Measurements from ENCODE around the gene BAIAP2L2. TPM values are rescaled to one million over a fixed set of nuclear protein-coding genes. Genes with fewer than 3 reads are reported as not detected.

Gene BAIAP2L2
- total RNA-seq, 3 donors from 2014 or later (not counting 1 experiment from before 2014, with no cell fraction given), result 0.99 to 1.9 (median 1.2) TPM

DNA sequence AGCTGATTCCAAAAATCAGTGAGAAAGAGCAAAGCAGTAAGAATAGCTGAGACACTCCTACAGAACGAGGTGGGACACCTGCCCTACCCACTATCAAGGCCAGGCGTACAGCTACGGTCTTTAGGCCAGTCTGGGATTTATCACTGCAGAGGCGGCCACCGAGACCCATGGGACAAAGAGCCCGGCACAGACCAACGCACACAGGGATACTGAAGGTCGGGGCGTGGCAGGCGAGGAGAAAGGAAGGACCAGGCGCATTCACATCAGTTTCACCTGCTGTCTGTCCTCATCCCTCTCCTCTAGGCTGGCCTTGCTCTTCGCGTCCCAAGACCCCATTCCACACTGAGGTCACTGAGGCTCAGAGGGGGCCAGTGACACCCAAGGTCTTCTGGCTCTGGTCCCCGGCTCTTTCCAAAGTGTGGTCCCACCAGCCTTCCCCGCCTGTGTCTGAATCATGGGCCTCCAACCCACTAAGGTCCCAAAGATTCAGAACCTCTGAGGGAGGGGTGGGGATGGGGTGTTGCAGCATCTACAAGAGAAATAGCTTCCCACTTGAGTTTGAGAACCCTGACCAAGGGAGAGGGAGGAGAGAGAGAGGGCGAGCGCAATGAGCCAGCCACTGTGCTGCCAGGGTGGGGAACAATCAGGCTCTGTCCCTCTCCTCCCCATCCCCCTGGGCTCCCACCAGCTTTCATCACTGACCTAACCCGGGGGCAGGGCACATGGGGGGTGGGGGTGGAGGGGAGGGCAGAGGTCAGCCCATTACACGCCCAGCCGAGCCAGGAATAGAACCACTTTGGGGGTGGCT is 60.5 kb downstream of the BAIAP2L2 start:
- Histone ChIP-seq H3K36me3 (ENCODE audit: control insufficient read depth, insufficient read depth, low read length) (no peaks in the 10 kb centered on the region), H3K27me3 (ENCODE audit: control insufficient read depth, insufficient read depth, low read length) (no peaks in the 10 kb centered on the region), H3K4me1 (ENCODE audit: control insufficient read depth, insufficient read depth, low read length) (peaks cover 12% of the 10 kb centered on the region), H3K27ac (ENCODE audit: low read length) (no peak overlapping the region), H3K9me3 (ENCODE audit: control insufficient read depth, insufficient read depth, low read length) (no peaks in the 10 kb centered on the region), H3K4me3 (ENCODE audit: low read length) (no peak overlapping the region)
- H3K36me3 Mint-ChIP-seq, result no peaks in the 10 kb centered on the region
- no peak for ATAC-seq
- no peak for DNase-seq
- TF ChIP-seq CTCF (IDR thresholded peaks at IDR 0.05), result no peak
- intact Hi-C loops (cut with micrococcal nuclease), result loop anchor here (5.0 kb wide), 1 partner anchor 632 kb away; the partner anchor contains the start of gene TOMM22
- no peaks in the 10 kb centered on the region for H3K9me3 Mint-ChIP-seq
- peaks cover 0 to 2% of the 10 kb centered on the region in 2 donors for H3K27me3 Mint-ChIP-seq (ENCODE audit: low read depth in 2 of 2)
- peaks cover 7% of the 10 kb centered on the region in 2 donors for H3K4me1 Mint-ChIP-seq
- no peak overlapping the region for H3K27ac Mint-ChIP-seq
- 95% methylated on average over 15 of the region's 20 CpGs for WGBS (ENCODE audit: insufficient coverage)
- H3K4me3 Mint-ChIP-seq, result no peak overlapping the region

DNA sequence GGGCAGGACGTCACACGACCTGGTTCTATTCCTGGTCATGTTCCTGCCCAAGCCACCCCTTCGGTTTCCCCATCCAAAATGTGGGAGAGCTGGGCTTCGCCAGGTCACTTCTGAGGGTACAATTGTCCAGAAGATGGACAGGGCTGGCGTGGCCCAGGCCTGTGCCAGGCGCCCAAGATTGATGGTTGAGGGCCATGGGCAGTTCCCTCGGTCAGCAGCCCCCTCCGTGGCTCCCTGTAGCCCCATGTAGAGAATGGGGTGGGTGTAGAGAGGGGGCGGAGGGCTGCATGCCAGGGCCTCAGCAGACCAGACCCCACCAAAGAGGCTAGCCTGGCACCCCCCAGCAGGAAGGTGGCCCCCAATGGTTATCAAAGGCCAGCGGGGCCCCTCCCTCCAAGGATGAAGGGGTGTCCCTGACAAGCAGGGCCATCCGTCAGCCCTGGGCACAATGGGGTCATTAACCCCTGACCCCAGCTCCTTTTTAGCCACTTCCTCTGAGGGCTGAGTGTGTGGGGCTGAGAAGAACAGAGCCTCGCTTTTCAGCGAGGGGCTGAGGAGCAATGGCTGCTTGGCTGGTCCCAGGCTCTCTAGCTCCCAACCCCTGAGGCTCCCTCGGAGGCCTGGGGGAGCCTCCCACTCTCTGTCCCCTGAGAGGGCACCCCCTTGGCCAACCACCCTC is 64.3 kb downstream of the BAIAP2L2 start:
- ATAC-seq, result no peak
- peaks cover 9 to 12% of the 10 kb centered on the region in 2 donors for H3K4me1 Mint-ChIP-seq
- H3K4me1 ChIP-seq (ENCODE audit: control insufficient read depth, insufficient read depth, low read length), result peaks cover 11% of the 10 kb centered on the region
- H3K4me3 ChIP-seq (ENCODE audit: low read length), result no peak overlapping the region
- no peaks in the 10 kb centered on the region for H3K27me3 ChIP-seq (ENCODE audit: control insufficient read depth, insufficient read depth, low read length)
- no peaks in the 10 kb centered on the region for H3K36me3 ChIP-seq (ENCODE audit: control insufficient read depth, insufficient read depth, low read length)
- H3K9me3 Mint-ChIP-seq, result no peaks in the 10 kb centered on the region
- no peak for DNase-seq
- no peak overlapping the region for H3K4me3 Mint-ChIP-seq
- H3K9me3 ChIP-seq (ENCODE audit: control insufficient read depth, insufficient read depth, low read length), result no peaks in the 10 kb centered on the region
- 80% methylated on average over 13 of the region's 14 CpGs for WGBS (ENCODE audit: insufficient coverage)
- no peak for TF ChIP-seq CTCF (IDR thresholded peaks at IDR 0.05)
- no peaks in the 10 kb centered on the region for H3K36me3 Mint-ChIP-seq
- no peak overlapping the region for H3K27ac ChIP-seq (ENCODE audit: low read length)
- intact Hi-C loops (cut with micrococcal nuclease), result no loop called here
- no peak overlapping the region for H3K27ac Mint-ChIP-seq
- H3K27me3 Mint-ChIP-seq (ENCODE audit: low read depth in 2 of 2), result no peaks in the 10 kb centered on the region

GRCh38 chr22:38043151-38044039 is 67.1 kb downstream of the BAIAP2L2 start:
- Histone ChIP-seq H3K4me3 (ENCODE audit: low read length) (no peak overlapping the region), H3K27ac (ENCODE audit: low read length) (no peak overlapping the region), H3K9me3 (ENCODE audit: control insufficient read depth, insufficient read depth, low read length) (no peaks in the 10 kb centered on the region), H3K4me1 (ENCODE audit: control insufficient read depth, insufficient read depth, low read length) (peaks cover 11% of the 10 kb centered on the region), H3K36me3 (ENCODE audit: control insufficient read depth, insufficient read depth, low read length) (no peaks in the 10 kb centered on the region), H3K27me3 (ENCODE audit: control insufficient read depth, insufficient read depth, low read length) (no peaks in the 10 kb centered on the region)
- Mint-ChIP-seq H3K4me1 (peaks cover 9 to 21% of the 10 kb centered on the region in 2 donors), H3K36me3 (no peaks in the 10 kb centered on the region), H3K9me3 (no peaks in the 10 kb centered on the region), H3K27ac (no peak overlapping the region), H3K4me3 (no peak overlapping the region), H3K27me3 (ENCODE audit: low read depth in 2 of 2) (no peaks in the 10 kb centered on the region)
- intact Hi-C loops (cut with micrococcal nuclease), result no loop called here
- WGBS (ENCODE audit: insufficient coverage), result 89% methylated on average over 16 of the region's 16 CpGs
- DNase-seq (no peak), ATAC-seq (no peak)
- no peak for TF ChIP-seq CTCF (IDR thresholded peaks at IDR 0.05)
